GM12864 (cell line): ENCODE measurements around the gene CLEC4D.
"Not testable (repeated sequence)": the region's sequence is repeated elsewhere in the genome, so short reads cannot be mapped to it uniquely, and the experiment has no call there.

Experiments used
- DNase-seq: peaks from one replicate; pipeline ENCODE4 v3.0.0-alpha.2; 2011; ENCODE audit warnings: low read depth
- H3K4me3 ChIP-seq: 2 replicates; pipeline ENCODE4 v1.5.1; 2011; ENCODE audit warnings: mild to moderate bottlenecking, low read depth, low read length, control low read depth
- CTCF ChIP-seq: IDR thresholded peaks from 2 replicates; pipeline ENCODE4 v1.5.1; 2011; ENCODE audit warnings: low read depth, mild to moderate bottlenecking, moderate library complexity, low read length, control low read depth, inconsistent platforms; ENCODE audit errors: missing control alignments

Gene CLEC4D

GRCh38 chr12:8532045-8532444, 18.7 kb downstream of the CLEC4D start:
- TF ChIP-seq CTCF: no peak
- no peak for DNase-seq

GRCh38 chr12:8537820-8538219, 24.5 kb downstream of the CLEC4D start:
- peak; percentile 69 for TF ChIP-seq CTCF
- DNase-seq: peak; percentile 27
- H3K4me3 ChIP-seq: not testable (repeated sequence)

More at GRCh38 chr12:8532045-8532444, 18.7 kb downstream of the CLEC4D start:
- H3K4me3 ChIP-seq: no peak overlapping the region

GRCh38 chr12:8540831-8541230, 27.5 kb downstream of the CLEC4D start, which contains the start of gene CLEC4E:
Gene CLEC4E (minus strand): TSS chr12:8540905. CDS start chr12:8540797, 108 bp downstream.
- not testable (repeated sequence) for H3K4me3 ChIP-seq, DNase-seq

DNA sequence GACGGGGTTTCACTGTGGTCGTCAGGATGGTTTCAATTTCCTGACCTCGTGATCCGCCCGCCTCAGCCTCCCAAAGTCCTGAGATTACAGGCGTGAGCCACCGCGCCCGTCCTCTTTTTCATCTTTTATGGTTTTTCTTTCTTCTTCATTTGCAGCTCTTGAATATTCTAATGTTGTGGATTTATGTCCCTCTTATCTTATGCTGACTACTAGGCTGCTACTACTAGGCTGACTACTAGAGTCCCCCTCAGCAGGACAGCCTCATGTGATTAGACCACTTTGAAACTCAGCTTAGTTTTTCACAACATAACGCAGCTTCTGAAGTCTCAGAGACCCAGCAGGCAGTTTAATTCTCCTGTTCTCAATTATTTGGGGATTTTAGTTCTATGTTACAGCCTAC, 28.3 kb downstream of the CLEC4D start:
- no peak for TF ChIP-seq CTCF
- DNase-seq: no peak

GRCh38 chr12:8544295-8544694, 31.0 kb downstream of the CLEC4D start:
- H3K4me3 ChIP-seq: no peak overlapping the region
- peak; percentile 85 for TF ChIP-seq CTCF

More for the DNA sequence above, 28.3 kb downstream of the CLEC4D start:
- H3K4me3 ChIP-seq: no peak overlapping the region

DNA sequence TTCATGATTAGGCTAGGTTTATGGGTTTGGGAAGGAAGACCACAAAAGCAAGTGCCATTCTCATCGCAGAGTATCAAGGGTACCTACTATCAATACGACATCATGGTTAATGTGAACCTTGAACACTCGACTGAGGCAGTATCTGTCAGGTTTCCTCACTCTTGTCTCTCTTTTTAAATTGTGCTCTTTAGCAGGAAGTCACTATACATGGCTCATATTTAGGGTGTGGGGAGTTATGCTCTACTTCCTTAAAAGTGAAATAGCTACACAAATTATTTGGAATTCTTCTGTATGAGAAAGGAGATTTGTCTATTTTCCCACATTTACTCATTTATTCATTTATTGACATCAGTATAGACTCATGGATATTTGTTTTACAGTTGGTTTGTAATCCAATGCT, 33.3 kb downstream of the CLEC4D start:
- no peak for DNase-seq
- no peak for TF ChIP-seq CTCF
- H3K4me3 ChIP-seq: no peak overlapping the region

More at GRCh38 chr12:8544295-8544694, 31.0 kb downstream of the CLEC4D start:
- peak; percentile 55 for DNase-seq

- no peak overlapping the region for H3K4me3 ChIP-seq
- DNase-seq: no peak
- TF ChIP-seq CTCF: no peak
These were observed 34.3 kb downstream of the CLEC4D start for GRCh38 chr12:8547645-8548044.
